GM20431 (cell line): Measurements from ENCODE around the gene IVL.

Experiments
- in situ Hi-C: fragments of 300-500 bp; cut with MseI, MboI; formaldehyde crosslinking; loops from one replicate; pipeline ENCODE4 v1.15.0; 2020; ENCODE audit warnings: low sequenced_read_pairs; ENCODE audit not compliant: unreplicated experiment

The IVL gene

GRCh38 chr1:152907686-152908601, at the start of gene IVL:
Gene IVL, plus strand, starts transcription at chr1:152908546. Its CDS starts 1,252 bp downstream, at chr1:152909798.
- in situ Hi-C loops: no loop called here

GRCh38 chr1:152859696-152860095, 48.6 kb upstream of the IVL start, which contains the start of gene LCE7A:
Gene LCE7A, plus strand, starts transcription at chr1:152859996. Its CDS starts 702 bp downstream, at chr1:152860698.
- in situ Hi-C loops: no loop called here

- in situ Hi-C loops: no loop called here
These were observed 48.2 kb upstream of the IVL start for GRCh38 chr1:152860129-152860528.

GRCh38 chr1:152861374-152861773, 47.0 kb upstream of the IVL start:
- in situ Hi-C loops: no loop called here

- in situ Hi-C loops: no loop called here
These were observed 43.9 kb upstream of the IVL start for GRCh38 chr1:152864443-152864842.

- in situ Hi-C loops: no loop called here
These were observed 42.0 kb upstream of the IVL start for GRCh38 chr1:152866321-152866720.

- in situ Hi-C loops: no loop called here
These were observed 38.4 kb upstream of the IVL start for GRCh38 chr1:152869808-152870419.

GRCh38 chr1:152870831-152871730, 37.3 kb upstream of the IVL start:
- in situ Hi-C loops: no loop called here

- in situ Hi-C loops: no loop called here
These were observed 36.6 kb upstream of the IVL start for GRCh38 chr1:152871731-152872126.

- in situ Hi-C loops: no loop called here
These were observed 34.9 kb upstream of the IVL start for GRCh38 chr1:152873495-152873894.

- in situ Hi-C loops: no loop called here
These were observed 31.5 kb upstream of the IVL start for GRCh38 chr1:152876827-152877226.

- in situ Hi-C loops: no loop called here
These were observed 30.3 kb upstream of the IVL start, which contains the start of gene SMCP for GRCh38 chr1:152878042-152878441. Gene SMCP, plus strand, starts transcription at chr1:152878322. Its CDS starts 6,101 bp downstream, at chr1:152884423.

- in situ Hi-C loops: no loop called here
These were observed 28.7 kb upstream of the IVL start for GRCh38 chr1:152879559-152880198.

GRCh38 chr1:152880316-152880715, 28.0 kb upstream of the IVL start:
- in situ Hi-C loops: no loop called here

- in situ Hi-C loops: no loop called here
These were observed 27.4 kb upstream of the IVL start for GRCh38 chr1:152880907-152881306.

- in situ Hi-C loops: no loop called here
These were observed 24.3 kb upstream of the IVL start for GRCh38 chr1:152884085-152884484.

- in situ Hi-C loops: no loop called here
These were observed 23.8 kb upstream of the IVL start for GRCh38 chr1:152884506-152884905.

- in situ Hi-C loops: no loop called here
These were observed 23.3 kb upstream of the IVL start for GRCh38 chr1:152884966-152885624.

- in situ Hi-C loops: no loop called here
These were observed 22.3 kb upstream of the IVL start for GRCh38 chr1:152886085-152886484.
